OCI-LY1 (cell line): ENCODE results near the gene TTC8.

Experiments
- EZH2 ChIP-seq: fragments of 200-600 bp; sonication (generic), shearing (Covaris generic); IDR thresholded peaks from 2 replicates; pipeline ENCODE4 v1.8.0; 2017; ENCODE audit warnings: borderline replicate concordance, mixed run types, mild to moderate bottlenecking, antibody characterized with exemption, low read length, moderate library complexity, mixed read lengths
- TF ChIP-seq, protein P1 (sequence below): fragments of 200-600 bp; sonication (generic), shearing (Covaris generic); IDR thresholded peaks from 2 replicates; pipeline ENCODE4 v1.5.1; 2017; ENCODE audit warnings: mild to moderate bottlenecking, antibody characterized with exemption, low read length, moderate library complexity, mixed read lengths

GRCh38 chr14:88852632-88853031, 28.2 kb downstream of the TTC8 start:
- no peak for TF ChIP-seq EZH2
- TF ChIP-seq, protein P1, sequence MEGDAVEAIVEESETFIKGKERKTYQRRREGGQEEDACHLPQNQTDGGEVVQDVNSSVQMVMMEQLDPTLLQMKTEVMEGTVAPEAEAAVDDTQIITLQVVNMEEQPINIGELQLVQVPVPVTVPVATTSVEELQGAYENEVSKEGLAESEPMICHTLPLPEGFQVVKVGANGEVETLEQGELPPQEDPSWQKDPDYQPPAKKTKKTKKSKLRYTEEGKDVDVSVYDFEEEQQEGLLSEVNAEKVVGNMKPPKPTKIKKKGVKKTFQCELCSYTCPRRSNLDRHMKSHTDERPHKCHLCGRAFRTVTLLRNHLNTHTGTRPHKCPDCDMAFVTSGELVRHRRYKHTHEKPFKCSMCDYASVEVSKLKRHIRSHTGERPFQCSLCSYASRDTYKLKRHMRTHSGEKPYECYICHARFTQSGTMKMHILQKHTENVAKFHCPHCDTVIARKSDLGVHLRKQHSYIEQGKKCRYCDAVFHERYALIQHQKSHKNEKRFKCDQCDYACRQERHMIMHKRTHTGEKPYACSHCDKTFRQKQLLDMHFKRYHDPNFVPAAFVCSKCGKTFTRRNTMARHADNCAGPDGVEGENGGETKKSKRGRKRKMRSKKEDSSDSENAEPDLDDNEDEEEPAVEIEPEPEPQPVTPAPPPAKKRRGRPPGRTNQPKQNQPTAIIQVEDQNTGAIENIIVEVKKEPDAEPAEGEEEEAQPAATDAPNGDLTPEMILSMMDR = no peak
